Right lobe of liver (tissue), 6 donors: ENCODE data around the gene CPT1C. TPM values are rescaled to one million over a fixed set of nuclear protein-coding genes. Genes with fewer than 3 reads are reported as not detected.

Experiments used
- ATAC-seq, 4 donors: fragments of 200-7000 bp; cut with Tn5 transposase; one replicate each; pipeline ENCODE4 v1.9.1; 2020; ENCODE audit warnings: mild to moderate bottlenecking in 4 of 4, moderate library complexity in 4 of 4
- DNase-seq, 3 donors: peaks; one replicate each; pipeline ENCODE4 v3.0.0-alpha.2; 2020
- H3K27ac ChIP-seq, 3 donors: fragments of 200-600 bp; one replicate each; pipeline ENCODE4 v1.8.0; 2022
- H3K27me3 ChIP-seq, 2 donors: fragments of 200-600 bp; one replicate each; pipeline ENCODE4 v1.8.0; 2022
- H3K36me3 ChIP-seq, 4 donors: fragments of 200-600 bp; sonication (generic) in 1 of 4; one replicate each; pipeline versions ENCODE4 v1.5.1 to v1.8.0; 2017 to 2022; ENCODE audit warnings: control low read depth in 1 of 4
- H3K4me1 ChIP-seq, 4 donors: fragments of 200-600 bp; sonication (generic) in 1 of 4; one replicate each; pipeline versions ENCODE4 v1.5.1 to v1.8.0; 2017 to 2022; ENCODE audit warnings: control low read depth in 1 of 4
- H3K4me3 ChIP-seq, 3 donors: fragments of 200-600 bp; one replicate each; pipeline ENCODE4 v1.8.0; 2022
- H3K9me3 ChIP-seq, 4 donors: fragments of 200-600 bp; sonication (generic) in 1 of 4; one replicate each; pipeline versions ENCODE4 v1.5.1 to v1.8.0; 2017 to 2022; ENCODE audit warnings: control low read depth in 1 of 4
- CTCF ChIP-seq, 4 donors: fragments of 200-600 bp in 3 of 4; fragments of 450-650 bp in 1 of 4; IDR thresholded peaks; one replicate each; pipeline versions ENCODE4 v1.5.1 to v1.8.0; 2016 to 2022; ENCODE audit warnings: antibody characterized with exemption in 4 of 4, mild to moderate bottlenecking in 2 of 4
- POLR2A ChIP-seq: fragments of 450-650 bp; IDR thresholded peaks from one replicate; pipeline ENCODE4 v1.6.1; 2017; ENCODE audit warnings: antibody characterized with exemption, mild to moderate bottlenecking
- WGBS: methylation state at CpG from one replicate; pipeline ENCODE4 v1.1.6; 2018; ENCODE audit warnings: low coverage, low lambda C conversion rate; ENCODE audit not compliant: insufficient coverage; ENCODE audit errors: missing lambda C conversion rate; 5-methylcytosine and 5-hydroxymethylcytosine counted together
- intact Hi-C, 2 donors: fragments of 100-400 bp; cut with DNase I; formaldehyde crosslinking; loops; one replicate each; pipeline versions ENCODE4 v1.11.2 to v1.14.1; 2022
- total RNA-seq, 6 experiments: library from RNA; depleted of rRNA in 2 of 6; stranded (reverse); fragments of >200 nt in 2 of 6; fragmentation: NEBNext Ultra II Directional in 3 of 6; extraction: Animal tissue kit (Norgen Biotek cat#: 25700) in 3 of 6; gene quantifications; one replicate each; pipeline versions ENCODE4 v1.1.0 to v1.2.4, GENCODE V29; 2016 to 2023
- donor health status: DM: no; HTN: yes; CAD: no.
- donor health status: DM: no; HTN: no; CAD: no.
- donor health status: DM: no; HTN: no; CAD: no.
- donor health status: DM: no; HTN: yes; CAD: no.
- donor health status: DM: no; HTN: yes; CAD: no.

The CPT1C gene
- total RNA-seq, 6 experiments from 2014 or later, result 0.43 to 6.7 (median 0.97) TPM

- 0% methylated on average over 14 of the region's 34 CpGs for WGBS
- Histone ChIP-seq H3K9me3 (no peaks in the 10 kb centered on the region), H3K27me3 (no peaks in the 10 kb centered on the region), H3K4me3 (peak overlapping the region; percentile 85 to 99 (median 93)), H3K36me3 (peaks cover 0 to 7% (median 1%) of the 10 kb centered on the region in 4 donors), H3K27ac (peak overlapping the region; percentile 87 to 93 (median 89)), H3K4me1 (peaks cover 0 to 18% (median 4%) of the 10 kb centered on the region in 4 donors)
- DNase-seq, result peak; percentile 99 to 100 (median 100)
- peak; percentile 80 to 90 (median 84) for ATAC-seq
- intact Hi-C loops, result no loop called here
- TF ChIP-seq CTCF (IDR thresholded peaks at IDR 0.05) (no peak), POLR2A (no peak)
These were observed 14.1 kb upstream of the CPT1C start for GRCh38 chr19:49676784-49677230.

GRCh38 chr19:49677231-49677900 is 13.6 kb upstream of the CPT1C start, which contains the start of gene PRMT1:
Gene PRMT1, plus strand, starts transcription at chr19:49677271. Its CDS starts 10 bp downstream, at chr19:49677281.
- Histone ChIP-seq H3K36me3 (peaks cover 0 to 13% (median 4%) of the 10 kb centered on the region in 4 donors), H3K27ac (peak within 1 kb of the TSS; percentile 87 to 93 (median 89)), H3K27me3 (no peaks in the 10 kb centered on the region), H3K9me3 (no peaks in the 10 kb centered on the region), H3K4me1 (peaks cover 0 to 14% (median 4%) of the 10 kb centered on the region in 4 donors), H3K4me3 (peak within 1 kb of the TSS; percentile 85 to 99 (median 93))
- intact Hi-C loops, result no loop called here
- peak; percentile 2 to 27 (median 13) for ATAC-seq
- TF ChIP-seq POLR2A, result peak; percentile 91
- no peak for TF ChIP-seq CTCF (IDR thresholded peaks at IDR 0.05)
- peak in 2 of 3 donors; percentile 68 for DNase-seq
- WGBS, result 0% methylated on average over 5 of the region's 57 CpGs

- Histone ChIP-seq H3K36me3 (peaks cover 0 to 20% (median 5%) of the 10 kb centered on the region in 4 donors), H3K9me3 (no peaks in the 10 kb centered on the region), H3K27me3 (no peaks in the 10 kb centered on the region), H3K4me3 (peak overlapping the region; percentile 85 to 99 (median 93)), H3K27ac (peak overlapping the region; percentile 63 to 88 (median 83)), H3K4me1 (peaks cover 0 to 14% (median 4%) of the 10 kb centered on the region in 4 donors)
- intact Hi-C loops, result no loop called here
- ATAC-seq (no peak), DNase-seq (peak; percentile 47 to 76 (median 73))
- WGBS, result 2% methylated on average over 9 of the region's 21 CpGs
- TF ChIP-seq CTCF (IDR thresholded peaks at IDR 0.05) (peak; percentile 56 to 58 (median 58)), POLR2A (no peak)
These were observed 12.8 kb upstream of the CPT1C start for GRCh38 chr19:49677901-49678674.

GRCh38 chr19:49678985-49679770 is 11.7 kb upstream of the CPT1C start:
- DNase-seq (peak in 1 of 3 donors; percentile 50), ATAC-seq (no peak)
- WGBS, result 28% methylated on average over 6 of the region's 12 CpGs
- H3K27ac ChIP-seq, result no peak overlapping the region
- peaks cover 0 to 14% (median 4%) of the 10 kb centered on the region in 4 donors for H3K4me1 ChIP-seq
- no peaks in the 10 kb centered on the region for H3K27me3 ChIP-seq
- H3K36me3 ChIP-seq, result peaks cover 0 to 27% (median 5%) of the 10 kb centered on the region in 4 donors
- no peaks in the 10 kb centered on the region for H3K9me3 ChIP-seq
- H3K4me3 ChIP-seq, result no peak overlapping the region
- intact Hi-C loops, result no loop called here
- TF ChIP-seq CTCF (IDR thresholded peaks at IDR 0.05), result no peak
- TF ChIP-seq POLR2A, result no peak
